Measurements from ENCODE around the gene SEC31B. TPM values are rescaled to one million over a fixed set of nuclear protein-coding genes. Genes with fewer than 3 reads are reported as not detected.

SEC31B gene
- total and polyA plus RNA-seq, 2 experiments from 2014 or later = 2.9 to 6.7 TPM

- TF ChIP-seq ZNF462 (CRISPR knock-in tag; IDR thresholded peaks at IDR 0.05) (no peak), ZNF114 (CRISPR knock-in tag; IDR thresholded peaks at IDR 0.05) (no peak)
Observed at GRCh38 chr10:100480002-100480401, 39.7 kb downstream of the SEC31B start (continued).

- Histone ChIP-seq H3K79me2 (replicated peaks; ENCODE audit: insufficient read depth) (no peaks in the 10 kb centered on the region), H4K20me1 (replicated peaks; ENCODE audit: insufficient read depth) (0 out of 2 replicates have a peak, but pooled peaks cover 8% of the 10 kb centered on the region), H3K4me1 (ENCODE audit: insufficient read depth) (peaks cover 11% of the 10 kb centered on the region), H3K27me3 (ENCODE audit: insufficient read depth) (peaks cover 59% of the 10 kb centered on the region), H3F3A (replicated peaks; ENCODE audit: low read depth) (no peaks in the 10 kb centered on the region), H3K4me3 (no peak overlapping the region), H3K27ac (ENCODE audit: low read depth) (no peak overlapping the region), H2AFZ (no peak overlapping the region), H3K36me3 (ENCODE audit: insufficient read depth) (peaks cover 3% of the 10 kb centered on the region; the same call in 1 of the 2 replicates), H3K9me2 (ENCODE audit: insufficient read depth) (no peaks in the 10 kb centered on the region), H3K4me2 (no peak overlapping the region)
- Mint-ChIP-seq H3K36me3 (ENCODE audit: low read depth) (no peaks in the 10 kb centered on the region; the same call in 2 of the 3 replicates), H3K4me1 (peaks cover 11% of the 10 kb centered on the region), H3K9me3 (no peaks in the 10 kb centered on the region; the same call in 2 of the 3 replicates), H3K27me3 (ENCODE audit: insufficient read depth, low read depth, poor library complexity) (peaks cover 62% of the 10 kb centered on the region), H3K4me3 (no peak overlapping the region), H3K27ac (no peak overlapping the region)
- ATAC-seq (no peak), DNase-seq (ENCODE audit: low spot score) (no peak)
- TF ChIP-seq EZH2 (IDR thresholded peaks at IDR 0.05; ENCODE audit: low read depth, unreplicated experiment) (no peak), ZNF331 (CRISPR knock-in tag; IDR thresholded peaks at IDR 0.05; ENCODE audit: low read depth) (no peak), NANOG (IDR thresholded peaks at IDR 0.05; ENCODE audit: borderline replicate concordance) (no peak), CTCF (conservative IDR thresholded peaks at IDR 0.05; ENCODE audit: low read depth in 2 of 2) (no peak), ZNF114 (CRISPR knock-in tag; IDR thresholded peaks at IDR 0.05) (no peak), CREB1 (CRISPR knock-in tag; IDR thresholded peaks at IDR 0.05; ENCODE audit: low read depth) (no peak), JUNB (IDR thresholded peaks at IDR 0.05; ENCODE audit: unreplicated experiment) (no peak), ETS1 (IDR thresholded peaks at IDR 0.05) (no peak), POLR2AphosphoS5 (IDR thresholded peaks at IDR 0.05; ENCODE audit: low read depth) (no peak), EZH2phosphoT487 (IDR thresholded peaks at IDR 0.05; ENCODE audit: unreplicated experiment) (no peak), STAT1 (IDR thresholded peaks at IDR 0.05; ENCODE audit: unreplicated experiment) (no peak)
- TF ChIP-seq, protein P1, sequence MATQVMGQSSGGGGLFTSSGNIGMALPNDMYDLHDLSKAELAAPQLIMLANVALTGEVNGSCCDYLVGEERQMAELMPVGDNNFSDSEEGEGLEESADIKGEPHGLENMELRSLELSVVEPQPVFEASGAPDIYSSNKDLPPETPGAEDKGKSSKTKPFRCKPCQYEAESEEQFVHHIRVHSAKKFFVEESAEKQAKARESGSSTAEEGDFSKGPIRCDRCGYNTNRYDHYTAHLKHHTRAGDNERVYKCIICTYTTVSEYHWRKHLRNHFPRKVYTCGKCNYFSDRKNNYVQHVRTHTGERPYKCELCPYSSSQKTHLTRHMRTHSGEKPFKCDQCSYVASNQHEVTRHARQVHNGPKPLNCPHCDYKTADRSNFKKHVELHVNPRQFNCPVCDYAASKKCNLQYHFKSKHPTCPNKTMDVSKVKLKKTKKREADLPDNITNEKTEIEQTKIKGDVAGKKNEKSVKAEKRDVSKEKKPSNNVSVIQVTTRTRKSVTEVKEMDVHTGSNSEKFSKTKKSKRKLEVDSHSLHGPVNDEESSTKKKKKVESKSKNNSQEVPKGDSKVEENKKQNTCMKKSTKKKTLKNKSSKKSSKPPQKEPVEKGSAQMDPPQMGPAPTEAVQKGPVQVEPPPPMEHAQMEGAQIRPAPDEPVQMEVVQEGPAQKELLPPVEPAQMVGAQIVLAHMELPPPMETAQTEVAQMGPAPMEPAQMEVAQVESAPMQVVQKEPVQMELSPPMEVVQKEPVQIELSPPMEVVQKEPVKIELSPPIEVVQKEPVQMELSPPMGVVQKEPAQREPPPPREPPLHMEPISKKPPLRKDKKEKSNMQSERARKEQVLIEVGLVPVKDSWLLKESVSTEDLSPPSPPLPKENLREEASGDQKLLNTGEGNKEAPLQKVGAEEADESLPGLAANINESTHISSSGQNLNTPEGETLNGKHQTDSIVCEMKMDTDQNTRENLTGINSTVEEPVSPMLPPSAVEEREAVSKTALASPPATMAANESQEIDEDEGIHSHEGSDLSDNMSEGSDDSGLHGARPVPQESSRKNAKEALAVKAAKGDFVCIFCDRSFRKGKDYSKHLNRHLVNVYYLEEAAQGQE (IDR thresholded peaks at IDR 0.05; ENCODE audit: unreplicated experiment) = no peak
Observed at GRCh38 chr10:100479037-100479436, 40.6 kb downstream of the SEC31B start.
